Middle frontal gyrus (tissue), 1 donor: Measurements from ENCODE around the gene MYB.
"Not testable (repeated sequence)": the region's sequence is repeated elsewhere in the genome, so short reads cannot be mapped to it uniquely, and the experiment has no call there.

Source experiments
- DNase-seq: peaks from one replicate; pipeline ENCODE4 v3.0.0-alpha.2; 2015; ENCODE audit warnings: low spot score; ENCODE audit errors: extremely low spot score

MYB gene

DNA sequence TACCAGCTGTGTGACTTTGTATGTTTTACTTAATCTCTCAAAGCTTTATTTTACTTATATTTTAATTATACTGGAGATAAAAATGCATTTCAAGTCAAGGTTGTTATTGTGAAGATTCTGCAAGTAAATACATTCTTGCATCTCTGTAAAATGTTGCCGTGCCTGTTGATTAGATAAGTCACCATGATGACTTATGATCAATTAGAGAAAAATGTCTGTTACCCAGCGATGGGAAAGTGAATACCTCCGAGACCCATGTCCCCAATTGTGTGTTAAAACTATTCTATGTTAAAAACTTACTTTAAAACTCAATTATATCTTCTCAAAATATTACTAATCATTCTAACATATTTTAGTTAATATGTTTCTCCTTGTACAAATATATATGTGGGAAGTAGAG lies 39.9 kb downstream of the MYB start:
- DNase-seq = no peak

- no peak for DNase-seq
Measured at GRCh38 chr6:135221505-135221904, 40.4 kb downstream of the MYB start.

GRCh38 chr6:135222623-135223022 lies 41.5 kb downstream of the MYB start:
- DNase-seq = no peak

DNA sequence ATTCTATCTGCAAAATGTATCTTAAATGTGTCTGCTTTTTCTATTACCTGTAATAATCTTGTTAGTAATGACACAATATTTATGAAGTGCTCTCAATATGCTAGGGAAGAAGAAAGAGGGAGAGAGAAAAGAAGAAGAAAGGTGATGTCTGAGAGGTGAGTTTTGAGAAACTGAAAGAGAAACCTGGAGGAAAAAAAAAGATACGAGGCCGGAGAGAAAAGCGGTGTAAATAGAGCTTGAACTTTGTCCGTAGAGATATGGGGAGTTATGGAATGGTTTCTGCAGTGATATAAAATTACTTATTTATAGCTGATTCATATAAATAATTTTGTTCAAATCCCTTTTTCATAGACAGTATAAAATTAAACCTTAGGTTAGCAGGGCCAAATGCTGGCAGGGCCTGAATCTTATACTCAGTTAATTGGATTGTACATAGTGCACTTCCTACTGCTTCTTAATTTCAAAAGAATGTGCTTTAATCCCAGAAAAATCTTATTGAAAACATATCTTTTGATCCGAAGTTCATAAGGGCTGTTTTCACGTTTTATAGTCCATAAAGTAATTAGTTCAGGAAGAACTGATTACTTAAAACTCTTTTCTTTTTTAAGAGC lies 43.0 kb downstream of the MYB start:
- no peak for DNase-seq

GRCh38 chr6:135225911-135226310 lies 44.8 kb downstream of the MYB start:
- DNase-seq = no peak

DNA sequence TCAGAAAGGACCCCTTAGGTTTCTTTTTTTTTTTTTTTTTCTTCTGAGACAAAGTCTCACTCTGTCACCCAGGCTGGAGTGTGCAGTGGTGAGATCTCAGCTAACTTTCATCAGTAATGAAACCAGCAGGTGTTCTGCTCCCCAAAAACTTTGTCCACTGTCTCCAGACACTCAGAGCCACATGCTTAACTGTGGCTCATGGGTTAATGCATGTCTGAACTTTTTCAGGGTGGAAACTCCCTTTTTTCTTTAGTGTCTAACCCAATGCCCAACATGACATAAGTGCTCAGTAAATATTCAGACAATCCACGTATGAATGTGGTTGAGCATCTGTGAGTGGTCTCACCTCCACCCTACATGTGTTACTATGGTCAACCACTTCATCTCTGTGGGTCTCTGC lies 45.4 kb downstream of the MYB start:
- no peak for DNase-seq

DNA sequence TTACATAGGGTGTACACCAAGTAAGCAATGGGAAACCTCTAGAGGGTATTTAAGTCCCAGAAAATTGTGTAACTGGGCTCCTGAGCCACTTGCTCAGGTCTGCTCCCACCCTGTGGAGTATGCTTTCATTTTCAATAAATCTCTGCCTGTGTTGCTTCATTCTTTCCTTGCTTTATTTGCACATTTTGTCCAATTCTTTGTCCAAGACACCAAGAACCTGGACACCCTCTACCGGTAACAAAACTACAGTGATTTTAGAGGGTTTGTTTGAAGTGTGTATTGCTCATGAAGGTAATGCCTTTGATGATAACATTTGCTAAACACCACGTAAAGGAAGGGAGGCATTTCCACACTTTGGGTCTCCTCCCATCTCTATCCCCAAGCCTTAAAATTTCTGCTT lies 46.2 kb downstream of the MYB start:
- DNase-seq = no peak

- DNase-seq = no peak
Measured at GRCh38 chr6:135227758-135228157, 46.6 kb downstream of the MYB start.

- no peak for DNase-seq
Measured at GRCh38 chr6:135228486-135228885, 47.4 kb downstream of the MYB start.

DNA sequence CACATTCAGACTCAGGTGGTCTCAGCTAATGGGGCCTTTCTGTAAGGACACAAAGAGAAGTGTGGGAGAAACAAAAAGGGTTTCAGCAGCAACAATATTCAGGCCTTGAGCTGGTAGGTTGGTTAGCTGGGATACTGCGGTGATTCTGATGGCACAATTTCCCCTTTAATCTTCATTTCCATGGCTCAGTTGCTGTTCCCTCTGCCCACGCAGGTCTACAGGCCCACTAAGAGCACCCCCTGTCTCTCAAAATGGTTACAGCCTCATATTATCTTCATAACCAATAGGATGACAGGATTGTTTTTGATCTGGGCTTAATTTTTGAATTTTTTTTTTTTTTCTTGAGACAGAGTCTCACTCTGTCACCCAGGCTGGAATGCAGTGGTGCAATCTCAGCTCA lies 48.9 kb downstream of the MYB start:
- no peak for DNase-seq

DNA sequence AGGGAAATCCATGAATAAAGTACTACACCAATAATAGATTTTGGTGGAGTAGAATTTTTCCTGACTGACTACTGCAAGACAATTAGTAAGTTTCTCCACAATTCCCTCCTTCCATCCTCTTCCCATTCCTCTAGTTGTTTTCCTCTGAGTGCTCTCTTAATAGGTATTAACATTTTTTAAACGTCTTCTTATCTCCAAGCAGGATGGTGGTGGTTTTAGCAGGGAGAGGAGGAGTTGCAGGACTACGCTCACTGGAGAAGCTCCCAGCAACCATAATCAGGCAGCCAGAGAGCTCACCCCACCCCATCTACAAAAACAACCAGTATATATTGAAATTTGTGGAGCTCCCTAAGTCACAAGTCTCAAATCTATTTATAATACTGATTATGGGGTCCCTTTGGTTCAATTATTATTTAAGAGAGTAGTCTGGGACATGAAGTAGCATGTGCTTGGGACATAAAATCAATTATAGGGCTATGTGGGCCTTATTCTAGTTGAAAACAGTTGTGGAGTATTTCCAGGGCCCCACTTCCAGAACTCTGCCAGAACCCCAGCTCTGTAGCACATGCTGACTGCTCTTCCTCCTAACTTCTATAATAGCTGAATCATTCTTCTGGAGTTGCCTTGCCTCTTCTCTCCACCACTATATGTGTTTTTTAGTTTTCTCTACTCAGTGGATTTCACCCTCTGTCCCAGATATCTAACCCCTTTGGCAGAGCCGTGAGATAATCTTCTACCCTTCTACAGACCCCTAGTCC lies 49.8 kb downstream of the MYB start:
- DNase-seq = no peak

GRCh38 chr6:135231469-135231844 lies 50.3 kb downstream of the MYB start:
- no peak for DNase-seq

GRCh38 chr6:135233686-135234491 lies 52.8 kb downstream of the MYB start:
- no peak for DNase-seq

GRCh38 chr6:135234492-135234780 lies 53.3 kb downstream of the MYB start:
- DNase-seq = no peak

DNA sequence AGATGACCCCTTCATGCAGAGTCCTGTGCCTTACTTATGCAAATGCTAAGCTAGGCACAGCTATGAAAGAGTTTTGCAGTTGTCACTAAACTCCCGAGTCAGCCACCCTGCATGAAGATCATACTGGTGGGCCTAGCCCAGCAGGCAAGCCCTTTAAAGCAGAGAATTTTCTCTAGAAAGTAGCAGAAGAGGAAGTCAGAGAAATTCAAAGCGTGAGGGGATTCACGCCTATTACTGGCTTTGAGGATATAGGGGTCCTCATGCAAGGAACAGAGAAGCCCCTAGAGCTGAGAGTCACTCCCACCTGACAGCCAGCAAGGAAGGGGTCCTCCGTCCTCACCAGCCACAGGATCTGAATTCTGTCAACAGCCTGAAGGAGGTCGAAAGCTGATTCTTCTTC lies 54.6 kb downstream of the MYB start:
- no peak for DNase-seq

DNA sequence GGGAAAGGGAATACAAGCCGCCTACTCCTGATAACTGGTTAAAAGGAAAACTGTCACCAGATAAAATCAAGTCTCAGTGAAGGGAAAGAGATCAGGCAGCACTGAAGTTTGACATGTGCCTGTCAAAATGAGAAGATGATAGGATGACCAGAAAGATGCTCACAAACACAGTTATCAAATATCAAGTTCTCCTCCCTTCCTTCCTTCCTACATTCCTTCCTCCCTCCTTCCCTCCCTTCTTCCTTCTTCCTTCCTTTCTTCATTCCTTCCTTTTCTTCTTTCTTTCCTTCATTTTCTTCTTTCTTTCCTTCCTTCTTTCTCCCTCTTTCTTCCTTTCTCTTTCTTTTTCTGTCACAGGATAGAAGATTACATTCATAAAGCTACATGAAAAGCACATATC lies 55.2 kb downstream of the MYB start:
- DNase-seq = no peak

- no peak for DNase-seq
Measured at GRCh38 chr6:135236732-135237131, 55.6 kb downstream of the MYB start.

GRCh38 chr6:135240711-135241110 lies 59.6 kb downstream of the MYB start:
- DNase-seq = no peak

GRCh38 chr6:135243871-135244796 lies 63.0 kb downstream of the MYB start:
- no peak for DNase-seq

DNA sequence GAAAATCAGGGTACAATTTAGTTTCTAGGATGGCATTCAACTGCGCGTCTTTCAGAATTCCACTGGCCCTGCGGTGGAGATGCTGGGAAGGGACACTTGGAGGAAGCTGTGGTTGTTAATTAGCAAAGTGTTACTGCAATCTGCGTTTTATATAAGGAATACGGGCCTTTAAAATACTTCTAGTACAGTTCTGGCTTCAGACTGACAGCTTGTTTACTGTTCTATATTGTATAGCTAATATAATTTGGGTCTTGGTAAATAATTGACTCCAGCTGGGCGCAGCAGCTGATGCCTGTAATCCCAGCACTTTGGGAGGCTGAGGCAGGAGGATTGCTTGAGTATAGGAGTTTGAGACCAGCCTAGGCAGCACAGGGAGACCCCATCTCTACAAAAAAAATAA lies 63.7 kb downstream of the MYB start:
- no peak for DNase-seq

DNA sequence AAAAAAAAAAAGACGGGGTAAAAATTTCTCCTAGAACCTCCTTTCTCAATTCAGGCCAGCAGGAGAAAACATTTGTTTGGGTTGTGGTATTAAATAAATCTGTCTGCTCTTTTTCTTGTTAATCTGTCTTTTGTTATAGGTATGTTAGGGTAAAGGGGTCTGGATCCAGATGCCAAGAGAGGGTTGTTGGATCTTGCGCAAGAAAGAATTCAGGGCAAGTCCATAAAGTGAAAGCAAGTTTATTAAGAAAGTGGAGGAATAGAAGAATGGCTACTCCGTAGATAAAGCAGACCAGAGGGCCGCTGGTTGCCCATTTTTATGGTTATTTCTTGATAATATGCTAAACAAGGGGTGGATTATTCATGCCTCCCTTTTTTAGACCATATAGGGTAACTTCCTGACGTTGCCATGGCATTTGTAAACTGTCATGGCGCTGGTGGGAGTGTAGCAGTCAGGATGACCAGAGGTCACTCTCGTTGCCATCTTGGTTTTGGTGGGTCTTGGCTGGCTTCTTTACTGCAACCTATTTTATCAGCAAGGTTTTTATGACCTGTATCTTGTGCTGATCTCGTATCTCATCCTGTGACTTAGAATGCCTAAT lies 65.4 kb downstream of the MYB start:
- not testable (repeated sequence) for DNase-seq
